ENCODE measurements around the gene PSMD12. TPM values are rescaled to one million over a fixed set of nuclear protein-coding genes. Genes with fewer than 3 reads are reported as not detected.

The PSMD12 gene
- total and polyA plus RNA-seq, 9 of the 15 experiments (the other 6 are each of a cell fraction or from before 2014, with no cell fraction given), result 36.6 to 150 (median 65.5) TPM

DNA sequence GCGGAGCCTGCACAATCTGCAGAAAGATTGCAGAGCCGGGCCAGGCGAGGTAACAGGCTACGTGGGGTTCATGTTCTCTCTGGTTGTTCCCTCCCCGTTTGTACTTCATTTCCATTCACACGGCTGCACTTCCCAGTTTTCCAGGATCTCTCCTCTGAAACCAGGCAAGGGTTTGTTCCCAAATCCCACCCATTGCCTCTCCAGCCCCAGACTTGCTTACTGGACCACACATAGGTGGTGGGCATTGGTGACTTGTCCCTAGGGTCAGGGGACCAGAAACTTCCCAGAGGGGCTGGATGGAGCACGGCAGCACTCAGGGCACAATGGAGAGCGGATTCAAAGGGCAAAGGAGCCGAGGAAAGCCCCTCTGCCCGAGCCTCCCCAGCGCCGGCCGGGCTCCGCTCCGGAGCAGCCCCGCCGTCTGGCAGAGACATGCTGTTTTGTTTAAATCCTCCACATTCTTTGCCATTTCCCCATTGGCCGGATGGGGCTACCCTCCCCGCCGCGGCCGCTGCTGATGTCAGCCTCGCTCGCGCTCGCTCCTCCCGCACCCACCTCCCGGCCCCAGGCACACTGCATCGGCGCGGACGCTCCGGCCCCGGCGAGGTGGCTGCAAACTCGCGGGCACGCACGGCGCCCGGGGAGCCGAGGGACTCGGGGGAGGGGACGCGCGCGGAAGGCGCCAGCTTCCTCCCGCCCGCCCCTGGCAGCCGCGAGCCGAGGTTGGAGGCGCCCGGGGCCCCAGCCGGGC, 10.5 kb upstream of the PSMD12 start, which contains the start of gene PITPNC1 (continued):
- TF ChIP-seq, protein P1, sequence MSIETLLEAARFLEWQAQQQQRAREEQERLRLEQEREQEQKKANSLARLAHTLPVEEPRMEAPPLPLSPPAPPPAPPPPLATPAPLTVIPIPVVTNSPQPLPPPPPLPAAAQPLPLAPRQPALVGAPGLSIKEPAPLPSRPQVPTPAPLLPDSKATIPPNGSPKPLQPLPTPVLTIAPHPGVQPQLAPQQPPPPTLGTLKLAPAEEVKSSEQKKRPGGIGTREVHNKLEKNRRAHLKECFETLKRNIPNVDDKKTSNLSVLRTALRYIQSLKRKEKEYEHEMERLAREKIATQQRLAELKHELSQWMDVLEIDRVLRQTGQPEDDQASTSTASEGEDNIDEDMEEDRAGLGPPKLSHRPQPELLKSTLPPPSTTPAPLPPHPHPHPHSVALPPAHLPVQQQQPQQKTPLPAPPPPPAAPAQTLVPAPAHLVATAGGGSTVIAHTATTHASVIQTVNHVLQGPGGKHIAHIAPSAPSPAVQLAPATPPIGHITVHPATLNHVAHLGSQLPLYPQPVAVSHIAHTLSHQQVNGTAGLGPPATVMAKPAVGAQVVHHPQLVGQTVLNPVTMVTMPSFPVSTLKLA (conservative IDR thresholded peaks at IDR 0.05), result peak in 1 of 2 experiments; percentile 50; a peak in 2 of 4 replicates
- TF ChIP-seq CTBP1 (IDR thresholded peaks at IDR 0.05; ENCODE audit: borderline replicate concordance) (peak; percentile 78; the same call in 1 of the 2 replicates), RBM39 (optimal IDR thresholded peaks at IDR 0.05; ENCODE audit: low read depth, low read length) (no peak), ATF7 (IDR thresholded peaks at IDR 0.05) (peak; percentile 44), MTA2 (IDR thresholded peaks at IDR 0.05; ENCODE audit: low read depth) (no peak), CCNT2 (IDR thresholded peaks at IDR 0.05; ENCODE audit: borderline replicate concordance, extremely low read depth, insufficient read length, low read depth, low read length) (peak; percentile 77), ZNF217 (CRISPR knock-in tag; IDR thresholded peaks at IDR 0.05) (no peak), MAZ (CRISPR knock-in tag; conservative IDR thresholded peaks at IDR 0.05 in 1 of 2, IDR thresholded peaks at IDR 0.05 in 1 of 2) (peak; percentile 35 to 56; a peak in 2 of 4 replicates), SMAD3 (CRISPR knock-in tag; conservative IDR thresholded peaks at IDR 0.05) (no peak), ZNF121 (CRISPR knock-in tag; conservative IDR thresholded peaks at IDR 0.05) (no peak), CBX5 (IDR thresholded peaks at IDR 0.05; ENCODE audit: borderline replicate concordance, low read depth) (no peak), MYC (IDR thresholded peaks at IDR 0.05; ENCODE audit: low read depth, low read length) (peak; percentile 28; the same call in 1 of the 2 replicates), MYC (CRISPR knock-in tag; IDR thresholded peaks at IDR 0.05; ENCODE audit: borderline replicate concordance, low read depth) (no peak), ZNF24 (IDR thresholded peaks at IDR 0.05) (0 out of 2 replicates have a peak, but pooled peaks have one; percentile 35), BDP1 (IDR thresholded peaks at IDR 0.05; ENCODE audit: insufficient read depth, insufficient read length) (no peak), ZNF41 (CRISPR knock-in tag; conservative IDR thresholded peaks at IDR 0.05) (no peak), ZSCAN32 (CRISPR knock-in tag; IDR thresholded peaks at IDR 0.05) (no peak), HMGN3 (IDR thresholded peaks at IDR 0.05; ENCODE audit: borderline replicate concordance, extremely low read depth, insufficient read length, low read depth, low read length) (peak; percentile 54), PCBP1 (IDR thresholded peaks at IDR 0.05; ENCODE audit: low read depth, low read length, poor library complexity, severe bottlenecking) (peak; percentile 53), ZNF263 (CRISPR knock-in tag; IDR thresholded peaks at IDR 0.05; ENCODE audit: borderline replicate concordance) (peak; percentile 71), PYGO2 (tag; IDR thresholded peaks at IDR 0.05) (no peak)
- TF ChIP-seq, protein P2, sequence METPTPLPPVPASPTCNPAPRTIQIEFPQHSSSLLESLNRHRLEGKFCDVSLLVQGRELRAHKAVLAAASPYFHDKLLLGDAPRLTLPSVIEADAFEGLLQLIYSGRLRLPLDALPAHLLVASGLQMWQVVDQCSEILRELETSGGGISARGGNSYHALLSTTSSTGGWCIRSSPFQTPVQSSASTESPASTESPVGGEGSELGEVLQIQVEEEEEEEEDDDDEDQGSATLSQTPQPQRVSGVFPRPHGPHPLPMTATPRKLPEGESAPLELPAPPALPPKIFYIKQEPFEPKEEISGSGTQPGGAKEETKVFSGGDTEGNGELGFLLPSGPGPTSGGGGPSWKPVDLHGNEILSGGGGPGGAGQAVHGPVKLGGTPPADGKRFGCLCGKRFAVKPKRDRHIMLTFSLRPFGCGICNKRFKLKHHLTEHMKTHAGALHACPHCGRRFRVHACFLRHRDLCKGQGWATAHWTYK (CRISPR knock-in tag; IDR thresholded peaks at IDR 0.05), result no peak
- TF ChIP-seq, protein P3, sequence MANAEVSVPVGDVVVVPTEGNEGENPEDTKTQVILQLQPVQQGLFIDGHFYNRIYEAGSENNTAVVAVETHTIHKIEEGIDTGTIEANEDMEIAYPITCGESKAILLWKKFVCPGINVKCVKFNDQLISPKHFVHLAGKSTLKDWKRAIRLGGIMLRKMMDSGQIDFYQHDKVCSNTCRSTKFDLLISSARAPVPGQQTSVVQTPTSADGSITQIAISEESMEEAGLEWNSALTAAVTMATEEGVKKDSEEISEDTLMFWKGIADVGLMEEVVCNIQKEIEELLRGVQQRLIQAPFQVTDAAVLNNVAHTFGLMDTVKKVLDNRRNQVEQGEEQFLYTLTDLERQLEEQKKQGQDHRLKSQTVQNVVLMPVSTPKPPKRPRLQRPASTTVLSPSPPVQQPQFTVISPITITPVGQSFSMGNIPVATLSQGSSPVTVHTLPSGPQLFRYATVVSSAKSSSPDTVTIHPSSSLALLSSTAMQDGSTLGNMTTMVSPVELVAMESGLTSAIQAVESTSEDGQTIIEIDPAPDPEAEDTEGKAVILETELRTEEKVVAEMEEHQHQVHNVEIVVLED (CRISPR knock-in tag; IDR thresholded peaks at IDR 0.05), result no peak
- TF ChIP-seq, protein P4, sequence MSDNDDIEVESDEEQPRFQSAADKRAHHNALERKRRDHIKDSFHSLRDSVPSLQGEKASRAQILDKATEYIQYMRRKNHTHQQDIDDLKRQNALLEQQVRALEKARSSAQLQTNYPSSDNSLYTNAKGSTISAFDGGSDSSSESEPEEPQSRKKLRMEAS (CRISPR knock-in tag; IDR thresholded peaks at IDR 0.05), result peak; percentile 26; the same call in 1 of the 2 replicates

All from K562 (cell line).